SU-DHL-6 (cell line): Measurements from ENCODE around the gene COMT.

Experiments
- EZH2phosphoT487 ChIP-seq: fragments of 200-600 bp; sonication (generic), shearing (Covaris generic); conservative IDR thresholded peaks from 2 replicates; pipeline ENCODE4 v1.6.1; 2018; ENCODE audit warnings: mild to moderate bottlenecking, antibody characterized with exemption, low read length, moderate library complexity, mixed read lengths
- TF ChIP-seq, protein P1 (sequence below): fragments of 200-600 bp; sonication (generic); IDR thresholded peaks from one replicate; pipeline ENCODE4 v1.5.1; 2017; ENCODE audit warnings: antibody characterized with exemption, mild to moderate bottlenecking, low read length, moderate library complexity; ENCODE audit not compliant: insufficient read depth, poor library complexity, severe bottlenecking

DNA sequence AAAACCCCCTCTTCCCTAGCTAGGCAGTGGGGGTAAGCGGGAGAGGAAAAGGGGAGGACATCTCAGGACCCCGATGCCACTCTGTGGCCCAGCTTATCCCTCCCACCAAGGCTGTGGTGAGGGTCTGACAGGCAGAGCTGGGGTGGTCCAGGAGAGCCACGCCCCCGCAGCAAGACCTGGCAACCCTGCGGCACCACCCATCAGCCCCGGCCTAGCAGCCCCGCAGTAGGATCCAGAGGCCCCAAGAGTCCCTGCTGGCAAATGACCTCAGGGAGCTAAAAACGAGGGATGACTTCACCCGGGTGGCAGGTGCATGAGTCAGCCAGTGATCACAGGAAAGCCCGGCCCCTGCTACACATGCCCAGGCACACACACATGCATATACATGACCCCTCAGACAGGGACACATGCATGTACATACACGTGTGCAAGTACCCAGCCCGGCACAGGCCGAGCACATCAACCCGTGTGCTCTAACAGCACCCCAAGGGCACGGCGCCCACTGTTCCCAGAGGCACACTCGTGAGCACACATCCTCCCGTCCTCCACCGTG, 42.7 kb downstream of the COMT start:
- TF ChIP-seq, protein P1, sequence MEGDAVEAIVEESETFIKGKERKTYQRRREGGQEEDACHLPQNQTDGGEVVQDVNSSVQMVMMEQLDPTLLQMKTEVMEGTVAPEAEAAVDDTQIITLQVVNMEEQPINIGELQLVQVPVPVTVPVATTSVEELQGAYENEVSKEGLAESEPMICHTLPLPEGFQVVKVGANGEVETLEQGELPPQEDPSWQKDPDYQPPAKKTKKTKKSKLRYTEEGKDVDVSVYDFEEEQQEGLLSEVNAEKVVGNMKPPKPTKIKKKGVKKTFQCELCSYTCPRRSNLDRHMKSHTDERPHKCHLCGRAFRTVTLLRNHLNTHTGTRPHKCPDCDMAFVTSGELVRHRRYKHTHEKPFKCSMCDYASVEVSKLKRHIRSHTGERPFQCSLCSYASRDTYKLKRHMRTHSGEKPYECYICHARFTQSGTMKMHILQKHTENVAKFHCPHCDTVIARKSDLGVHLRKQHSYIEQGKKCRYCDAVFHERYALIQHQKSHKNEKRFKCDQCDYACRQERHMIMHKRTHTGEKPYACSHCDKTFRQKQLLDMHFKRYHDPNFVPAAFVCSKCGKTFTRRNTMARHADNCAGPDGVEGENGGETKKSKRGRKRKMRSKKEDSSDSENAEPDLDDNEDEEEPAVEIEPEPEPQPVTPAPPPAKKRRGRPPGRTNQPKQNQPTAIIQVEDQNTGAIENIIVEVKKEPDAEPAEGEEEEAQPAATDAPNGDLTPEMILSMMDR: no peak
- TF ChIP-seq EZH2phosphoT487: no peak
